Raji (cell line): ENCODE results near the gene SPIRE2.

Source experiments
- POLR2A ChIP-seq: IDR thresholded peaks from 2 replicates; pipeline ENCODE4 v1.6.1; 2011; ENCODE audit warnings: low read depth, low read length, control low read depth; ENCODE audit not compliant: insufficient read depth

Gene SPIRE2

DNA sequence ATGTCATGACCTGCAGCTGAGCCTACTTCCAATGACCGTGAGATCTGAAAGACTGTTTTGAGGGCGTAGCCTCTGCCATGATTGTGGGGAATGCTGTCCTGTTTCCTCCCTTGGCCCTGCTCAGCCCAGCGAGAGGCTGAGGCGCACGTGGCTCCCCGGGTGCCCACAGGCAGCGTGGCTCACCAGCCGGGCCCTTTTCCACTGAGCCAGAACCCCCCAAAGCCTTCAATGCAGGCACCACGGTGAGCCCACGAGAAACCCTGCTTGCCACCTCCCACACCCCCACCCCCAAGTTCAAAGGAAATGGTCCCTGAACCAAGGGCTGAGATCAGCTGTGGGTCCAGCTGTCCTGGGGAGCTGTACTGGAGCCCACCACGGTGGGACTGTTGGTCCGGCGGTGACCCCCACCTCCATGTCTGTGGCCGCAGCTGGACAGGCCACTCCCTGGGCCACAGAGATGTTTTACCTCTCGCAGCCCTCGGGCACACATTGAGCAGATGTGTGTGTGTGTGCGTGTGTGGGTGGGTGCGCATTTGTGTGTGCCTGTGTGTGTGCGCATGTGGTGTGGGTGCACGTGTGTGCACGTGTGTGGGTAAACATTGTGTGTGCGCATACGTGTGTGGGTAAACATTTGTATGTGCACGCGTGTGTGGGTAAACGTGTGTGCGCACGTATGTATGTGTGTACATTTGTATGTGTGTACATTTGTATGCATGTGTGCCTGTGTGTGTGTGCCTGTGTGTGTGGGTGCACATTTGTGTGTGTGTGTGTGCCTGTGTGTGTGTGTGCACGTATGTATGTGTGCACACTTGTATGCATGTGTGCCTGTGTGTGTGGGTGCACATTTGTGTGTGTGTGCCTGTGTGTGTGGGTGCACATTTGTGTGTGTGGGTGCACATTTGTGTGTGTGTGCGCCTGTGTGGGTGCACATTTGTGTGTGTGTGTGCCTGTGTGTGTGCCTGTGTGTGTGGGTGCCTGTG, 85.4 kb downstream of the SPIRE2 start:
- no peak for TF ChIP-seq POLR2A

DNA sequence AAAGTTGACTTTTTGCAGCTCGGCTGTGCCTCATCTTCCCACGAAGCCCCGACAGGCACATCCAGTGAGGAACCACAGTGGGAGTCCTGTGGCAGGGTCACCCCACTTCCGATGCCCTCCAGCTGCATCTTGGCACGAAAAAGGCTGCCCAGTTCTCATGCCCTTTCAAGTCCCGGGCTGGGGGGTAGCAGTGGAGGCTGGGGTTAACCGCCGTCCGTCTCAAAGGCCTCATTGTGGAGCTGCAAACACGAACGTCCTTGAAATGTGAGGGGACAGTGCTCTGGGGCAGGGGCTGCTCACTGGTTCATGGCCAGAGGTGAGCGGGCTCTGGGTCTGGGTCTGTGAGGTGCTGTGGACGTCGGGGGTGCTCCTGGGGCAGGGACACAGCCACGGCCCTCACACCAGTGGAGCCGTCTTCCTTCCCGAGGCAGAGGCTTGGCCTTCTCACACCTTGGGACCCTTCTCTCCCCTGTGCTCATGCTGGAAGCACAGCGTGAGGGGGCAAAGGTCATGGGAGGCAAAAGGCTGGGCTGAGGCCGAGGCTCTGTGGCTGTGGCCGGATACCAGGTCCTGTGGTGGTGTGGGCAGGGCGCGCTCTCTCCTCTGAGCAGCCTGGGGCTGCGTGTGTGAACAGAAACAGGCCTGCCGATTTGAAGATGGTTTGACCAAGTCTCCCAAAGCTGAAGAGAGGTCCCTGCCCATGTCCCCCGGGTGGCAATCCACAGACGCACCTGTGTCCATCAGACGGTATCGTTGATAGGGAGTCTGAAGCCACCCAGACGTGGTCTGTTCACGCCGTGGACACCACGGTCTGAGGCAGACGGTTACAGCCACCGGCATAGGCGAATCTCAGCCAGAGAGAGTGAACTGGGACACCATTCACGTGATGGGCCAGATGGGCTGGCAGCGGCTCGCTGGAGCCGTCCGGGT, 87.3 kb downstream of the SPIRE2 start:
- no peak for TF ChIP-seq POLR2A

- peak; percentile 39; the same call in 1 of the 2 replicates for TF ChIP-seq POLR2A
Observed at GRCh38 chr16:89917773-89918452, 89.6 kb downstream of the SPIRE2 start.

- no peak for TF ChIP-seq POLR2A
Observed at GRCh38 chr16:89918453-89919347, 90.4 kb downstream of the SPIRE2 start, which contains the start of gene MC1R. Gene MC1R, plus strand, starts transcription at chr16:89918862. Its CDS starts 397 bp downstream, at chr16:89919259.

GRCh38 chr16:89919535-89920406, 91.5 kb downstream of the SPIRE2 start:
- no peak for TF ChIP-seq POLR2A

- no peak for TF ChIP-seq POLR2A
Observed at GRCh38 chr16:89920723-89921122, 92.4 kb downstream of the SPIRE2 start.
